Prostate gland (tissue), 2 donors: ENCODE measurements around the gene ABL1. TPM values are rescaled to one million over a fixed set of nuclear protein-coding genes. Genes with fewer than 3 reads are reported as not detected.

Source experiments
- DNase-seq: peaks from one replicate; pipeline ENCODE4 v3.0.0-alpha.2; 2019; ENCODE audit warnings: low spot score
- H3K27ac ChIP-seq, 2 donors: fragments of 200-600 bp; sonication (generic); 2 replicates each; pipeline ENCODE4 v1.5.1; 2017 to 2019
- H3K27me3 ChIP-seq: fragments of 200-600 bp; sonication (generic); replicated peaks from 2 replicates; pipeline ENCODE4 v1.5.1; 2019; ENCODE audit not compliant: insufficient read depth
- H3K36me3 ChIP-seq, 2 donors: fragments of 200-600 bp; sonication (generic); 1 replicate in 1 of 2; 2 replicates in 1 of 2; pipeline versions ENCODE4 v1.5.1 to v1.8.1; 2017 to 2019
- H3K4me1 ChIP-seq: fragments of 200-600 bp; sonication (generic); replicated peaks from 2 replicates; pipeline ENCODE4 v1.5.1; 2019
- H3K4me3 ChIP-seq, 2 donors: fragments of 200-600 bp; sonication (generic); 2 replicates each; pipeline ENCODE4 v1.5.1; 2017 to 2019
- H3K9me3 ChIP-seq: fragments of 200-600 bp; sonication (generic); 2 replicates; pipeline ENCODE4 v1.5.1; 2017
- POLR2A ChIP-seq: fragments of 450-650 bp; IDR thresholded peaks from one replicate; pipeline ENCODE4 v1.6.1; 2016; ENCODE audit warnings: antibody characterized with exemption, mild to moderate bottlenecking
- POLR2AphosphoS5 ChIP-seq: sonication (generic); formaldehyde crosslinking; IDR thresholded peaks from one replicate; pipeline ENCODE4 v1.6.1; 2017; ENCODE audit warnings: antibody characterized with exemption
- WGBS: methylation state at CpG from one replicate; pipeline ENCODE4 v1.1.5; 2018; 5-methylcytosine and 5-hydroxymethylcytosine counted together
- intact Hi-C: fragments of 100-400 bp; cut with DNase I; formaldehyde crosslinking; loops from one replicate; pipeline ENCODE4 v1.14.2; 2022
- total RNA-seq, 2 donors: library from RNA; depleted of rRNA; stranded (reverse); fragments of >200 nt; gene quantifications; one replicate each; pipeline ENCODE4 v1.1.0, GENCODE V29; 2016
- TF ChIP-seq, protein P1 (sequence below), 4 experiments: fragments of 200-600 bp in 2 of 4; fragments of 450-650 bp in 2 of 4; sonication (generic) in 2 of 4; IDR thresholded peaks; 1 replicate in 3 of 4; 2 replicates in 1 of 4; pipeline ENCODE4 v1.5.1; 2016 to 2019; ENCODE audit warnings: antibody characterized with exemption in 4 of 4, mild to moderate bottlenecking in 2 of 4, moderate library complexity in 2 of 4

ABL1 gene
- total RNA-seq, 2 donors from 2014 or later = 48.2 to 73.4 TPM

GRCh38 chr9:130864541-130864940 is 29.5 kb downstream of the ABL1 start:
- TF ChIP-seq POLR2A = no peak
- TF ChIP-seq, protein P1, sequence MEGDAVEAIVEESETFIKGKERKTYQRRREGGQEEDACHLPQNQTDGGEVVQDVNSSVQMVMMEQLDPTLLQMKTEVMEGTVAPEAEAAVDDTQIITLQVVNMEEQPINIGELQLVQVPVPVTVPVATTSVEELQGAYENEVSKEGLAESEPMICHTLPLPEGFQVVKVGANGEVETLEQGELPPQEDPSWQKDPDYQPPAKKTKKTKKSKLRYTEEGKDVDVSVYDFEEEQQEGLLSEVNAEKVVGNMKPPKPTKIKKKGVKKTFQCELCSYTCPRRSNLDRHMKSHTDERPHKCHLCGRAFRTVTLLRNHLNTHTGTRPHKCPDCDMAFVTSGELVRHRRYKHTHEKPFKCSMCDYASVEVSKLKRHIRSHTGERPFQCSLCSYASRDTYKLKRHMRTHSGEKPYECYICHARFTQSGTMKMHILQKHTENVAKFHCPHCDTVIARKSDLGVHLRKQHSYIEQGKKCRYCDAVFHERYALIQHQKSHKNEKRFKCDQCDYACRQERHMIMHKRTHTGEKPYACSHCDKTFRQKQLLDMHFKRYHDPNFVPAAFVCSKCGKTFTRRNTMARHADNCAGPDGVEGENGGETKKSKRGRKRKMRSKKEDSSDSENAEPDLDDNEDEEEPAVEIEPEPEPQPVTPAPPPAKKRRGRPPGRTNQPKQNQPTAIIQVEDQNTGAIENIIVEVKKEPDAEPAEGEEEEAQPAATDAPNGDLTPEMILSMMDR (IDR thresholded peaks at IDR 0.05) = no peak
- no peak for TF ChIP-seq POLR2AphosphoS5
- 76% methylated on average over 6 of the region's 6 CpGs for WGBS
- no peaks in the 10 kb centered on the region for H3K36me3 ChIP-seq
- intact Hi-C loops = no loop called here
- peaks cover 2% of the 10 kb centered on the region for H3K4me1 ChIP-seq
- no peak overlapping the region for H3K4me3 ChIP-seq
- no peaks in the 10 kb centered on the region for H3K27me3 ChIP-seq
- no peaks in the 10 kb centered on the region for H3K9me3 ChIP-seq
- no peak overlapping the region for H3K27ac ChIP-seq
- DNase-seq = no peak

GRCh38 chr9:130865921-130866320 is 30.9 kb downstream of the ABL1 start:
- Histone ChIP-seq H3K4me1 (peaks cover 2% of the 10 kb centered on the region), H3K27ac (no peak overlapping the region), H3K4me3 (no peak overlapping the region), H3K36me3 (no peaks in the 10 kb centered on the region), H3K9me3 (no peaks in the 10 kb centered on the region), H3K27me3 (no peaks in the 10 kb centered on the region)
- WGBS = 94% methylated on average over 3 of the region's 3 CpGs
- DNase-seq = no peak
- intact Hi-C loops = no loop called here
- TF ChIP-seq POLR2A (no peak), POLR2AphosphoS5 (no peak)
- TF ChIP-seq, protein P1 (IDR thresholded peaks at IDR 0.05) = no peak

- H3K27me3 ChIP-seq = no peaks in the 10 kb centered on the region
- H3K9me3 ChIP-seq = no peaks in the 10 kb centered on the region
- H3K36me3 ChIP-seq = no peaks in the 10 kb centered on the region
- intact Hi-C loops = no loop called here
- DNase-seq = peak; percentile 84
- 41% methylated on average over 4 of the region's 4 CpGs for WGBS
- H3K27ac ChIP-seq = no peak overlapping the region
- TF ChIP-seq POLR2AphosphoS5 (peak; percentile 84), POLR2A (no peak)
- TF ChIP-seq, protein P1 (IDR thresholded peaks at IDR 0.05) = peak; percentile 57 to 93 (median 92)
- no peak overlapping the region for H3K4me3 ChIP-seq
- H3K4me1 ChIP-seq = peaks cover 2% of the 10 kb centered on the region
These were observed 31.5 kb downstream of the ABL1 start for GRCh38 chr9:130866474-130866965.

- no peaks in the 10 kb centered on the region for H3K9me3 ChIP-seq
- H3K4me3 ChIP-seq = no peak overlapping the region
- intact Hi-C loops = no loop called here
- 82% methylated on average over 9 of the region's 9 CpGs for WGBS
- no peaks in the 10 kb centered on the region for H3K36me3 ChIP-seq
- no peak overlapping the region for H3K27ac ChIP-seq
- H3K27me3 ChIP-seq = no peaks in the 10 kb centered on the region
- TF ChIP-seq, protein P1 (IDR thresholded peaks at IDR 0.05) = no peak
- TF ChIP-seq POLR2AphosphoS5 = no peak
- no peak for TF ChIP-seq POLR2A
- DNase-seq = no peak
- peaks cover 7% of the 10 kb centered on the region for H3K4me1 ChIP-seq
These were observed 32.5 kb downstream of the ABL1 start for GRCh38 chr9:130867556-130867955.

GRCh38 chr9:130868230-130868629 is 33.2 kb downstream of the ABL1 start:
- DNase-seq = no peak
- no peaks in the 10 kb centered on the region for H3K9me3 ChIP-seq
- H3K27ac ChIP-seq = no peak overlapping the region
- intact Hi-C loops = loop anchor here (2.0 kb wide), 1 partner anchor 73 kb away; no protein-coding TSS in a partner anchor
- 76% methylated on average over 3 of the region's 3 CpGs for WGBS
- H3K4me1 ChIP-seq = peaks cover 13% of the 10 kb centered on the region
- H3K36me3 ChIP-seq = no peaks in the 10 kb centered on the region
- TF ChIP-seq POLR2AphosphoS5 = no peak
- no peak for TF ChIP-seq POLR2A
- TF ChIP-seq, protein P1 (IDR thresholded peaks at IDR 0.05) = no peak
- no peaks in the 10 kb centered on the region for H3K27me3 ChIP-seq
- no peak overlapping the region for H3K4me3 ChIP-seq
